ENCODE results near the gene DMBX1. TPM values are rescaled to one million over a fixed set of nuclear protein-coding genes. Genes with fewer than 3 reads are reported as not detected.

Gene DMBX1
- total and polyA plus RNA-seq, 2 donors (not counting 1 experiment from before 2014, with no cell fraction given), result not detected

GRCh38 chr1:46448109-46448911, 41.3 kb upstream of the DMBX1 start:
- Histone ChIP-seq H3K9ac (ENCODE audit: low read length) (peak overlapping the region; percentile 19), H4K20me1 (ENCODE audit: control insufficient read depth, insufficient read depth, low read length, poor library complexity, severe bottlenecking) (no peaks in the 10 kb centered on the region), H3K27me3 (replicated peaks in 1 of 4; ENCODE audit: control extremely low read depth in 1 of 4, control insufficient read depth in 3 of 4, insufficient read depth in 4 of 4, low read length in 3 of 4) (peaks cover 0 to 66% (median 19%) of the 10 kb centered on the region in 4 experiments), H3K36me3 (replicated peaks in 1 of 2; ENCODE audit: control extremely low read depth in 1 of 2, control insufficient read depth in 1 of 2, extremely low read depth in 1 of 2, insufficient read depth in 2 of 2, low read length in 1 of 2) (no peaks in the 10 kb centered on the region), H2AFZ (ENCODE audit: insufficient read depth, low read depth, low read length, poor library complexity, severe bottlenecking) (peak overlapping the region; percentile 56), H3K4me1 (ENCODE audit: control insufficient read depth in 2 of 2, insufficient read depth in 2 of 2, low read length in 2 of 2) (peaks cover 6 to 10% of the 10 kb centered on the region in 2 donors), H3K79me2 (ENCODE audit: control insufficient read depth, insufficient read depth, low read length) (no peaks in the 10 kb centered on the region), H3K4me2 (replicated peaks; ENCODE audit: low read depth, low read length, poor library complexity, severe bottlenecking) (peak overlapping the region; percentile 57), H3K9me3 (ENCODE audit: control extremely low read depth in 1 of 3, control insufficient read depth in 2 of 3, insufficient read depth in 1 of 3, low read length in 2 of 3) (peaks cover 0 to under 1% (median 0%) of the 10 kb centered on the region in 3 donors), H3K4me3 (ENCODE audit: control extremely low read depth in 1 of 5, extremely low read depth in 1 of 5, insufficient read depth in 1 of 5, low read depth in 2 of 5, low read length in 4 of 5) (peak overlapping the region in 1 of 5 experiments; percentile 5), H3K27ac (ENCODE audit: low read length in 2 of 2) (no peak overlapping the region)
- peak overlapping the region; percentile 12 for H3K27ac Mint-ChIP-seq
- H3K4me3 Mint-ChIP-seq, result peak overlapping the region; percentile 61
- intact Hi-C loops (cut with micrococcal nuclease), result loop anchor here (5.0 kb wide), 1 partner anchor 99 kb away; no protein-coding TSS in a partner anchor
- POLR2A ChIA-PET, result no interaction called here
- H3K4me1 Mint-ChIP-seq, result peaks cover 16% of the 10 kb centered on the region
- peaks cover 59% of the 10 kb centered on the region for H3K27me3 Mint-ChIP-seq
- CTCF ChIA-PET, result interaction anchor here (0.7 to 4.9 kb wide), 7 partner anchors 10 to 277 kb away, joined by 3 to 122 read pairs (median 7); no protein-coding TSS in a partner anchor
- H3K9me3 Mint-ChIP-seq (ENCODE audit: insufficient read depth), result no peaks in the 10 kb centered on the region
- ATAC-seq (ENCODE audit: low read depth), result no peak
- 8% methylated on average over 75 of the region's 76 CpGs for WGBS (ENCODE audit: insufficient coverage)
- TF ChIP-seq CTCF (IDR thresholded peaks at IDR 0.05) (no peak), EZH2 (IDR thresholded peaks at IDR 0.05; ENCODE audit: borderline replicate concordance, insufficient read depth, low read depth, low read length, poor library complexity, severe bottlenecking) (no peak)
- DNase-seq, result peak; percentile 25
